ENCODE results near the gene POU6F2.

GRCh38 chr7:39509436-39509835, 531.7 kb downstream of the POU6F2 start:
- TF ChIP-seq, protein P1, sequence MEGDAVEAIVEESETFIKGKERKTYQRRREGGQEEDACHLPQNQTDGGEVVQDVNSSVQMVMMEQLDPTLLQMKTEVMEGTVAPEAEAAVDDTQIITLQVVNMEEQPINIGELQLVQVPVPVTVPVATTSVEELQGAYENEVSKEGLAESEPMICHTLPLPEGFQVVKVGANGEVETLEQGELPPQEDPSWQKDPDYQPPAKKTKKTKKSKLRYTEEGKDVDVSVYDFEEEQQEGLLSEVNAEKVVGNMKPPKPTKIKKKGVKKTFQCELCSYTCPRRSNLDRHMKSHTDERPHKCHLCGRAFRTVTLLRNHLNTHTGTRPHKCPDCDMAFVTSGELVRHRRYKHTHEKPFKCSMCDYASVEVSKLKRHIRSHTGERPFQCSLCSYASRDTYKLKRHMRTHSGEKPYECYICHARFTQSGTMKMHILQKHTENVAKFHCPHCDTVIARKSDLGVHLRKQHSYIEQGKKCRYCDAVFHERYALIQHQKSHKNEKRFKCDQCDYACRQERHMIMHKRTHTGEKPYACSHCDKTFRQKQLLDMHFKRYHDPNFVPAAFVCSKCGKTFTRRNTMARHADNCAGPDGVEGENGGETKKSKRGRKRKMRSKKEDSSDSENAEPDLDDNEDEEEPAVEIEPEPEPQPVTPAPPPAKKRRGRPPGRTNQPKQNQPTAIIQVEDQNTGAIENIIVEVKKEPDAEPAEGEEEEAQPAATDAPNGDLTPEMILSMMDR (IDR thresholded peaks at IDR 0.05) = no peak
- TF ChIP-seq POLR2AphosphoS5 (IDR thresholded peaks at IDR 0.05; ENCODE audit: low read depth, low read length) (no peak), TCF7L2 (IDR thresholded peaks at IDR 0.05; ENCODE audit: low read depth, low read length) (no peak)
